ENCODE results near the gene ADRM1. TPM values are rescaled to one million over a fixed set of nuclear protein-coding genes. Genes with fewer than 3 reads are reported as not detected.

Gene ADRM1
- total RNA-seq, 1 donor from 2014 or later, result 52.3 TPM

GRCh38 chr20:62337558-62338293 is 34.9 kb downstream of the ADRM1 start:
- Mint-ChIP-seq H3K4me3 (no peak overlapping the region), H3K36me3 (peaks cover 5% of the 10 kb centered on the region), H3K9me3 (no peaks in the 10 kb centered on the region), H3K4me1 (no peaks in the 10 kb centered on the region), H3K27me3 (ENCODE audit: insufficient read depth, low read depth) (peaks cover 3% of the 10 kb centered on the region), H3K27ac (no peak overlapping the region)
- H4K20me1 ChIP-seq (ENCODE audit: low read depth), result no peaks in the 10 kb centered on the region
- no peak for DNase-seq (ENCODE audit: low spot score)
- H2AFZ ChIP-seq (replicated peaks), result no peak overlapping the region
- no peak for TF ChIP-seq CTCF (IDR thresholded peaks at IDR 0.05)
- no peak for TF ChIP-seq EZH2phosphoT487 (IDR thresholded peaks at IDR 0.05)
- no peak for TF ChIP-seq EZH2 (IDR thresholded peaks at IDR 0.05)
- H3K4me2 ChIP-seq, result no peak overlapping the region
- H3K4me3 ChIP-seq, result no peak overlapping the region
- H3K9me3 ChIP-seq (ENCODE audit: low read depth), result no peaks in the 10 kb centered on the region
- H3K4me1 ChIP-seq, result no peaks in the 10 kb centered on the region
- H3K79me2 ChIP-seq (ENCODE audit: low read depth), result no peaks in the 10 kb centered on the region
- no peaks in the 10 kb centered on the region for H3K36me3 ChIP-seq
- no peak overlapping the region for H3K9ac ChIP-seq
- no peak overlapping the region for H3K27ac ChIP-seq
- H3F3A ChIP-seq (ENCODE audit: low read depth), result peaks cover 4% of the 10 kb centered on the region
- H3K27me3 ChIP-seq, result no peaks in the 10 kb centered on the region

- Histone ChIP-seq H4K20me1 (ENCODE audit: low read depth) (no peaks in the 10 kb centered on the region), H3K27me3 (no peaks in the 10 kb centered on the region), H2AFZ (replicated peaks) (no peak overlapping the region), H3K4me3 (no peak overlapping the region), H3K4me1 (no peaks in the 10 kb centered on the region), H3K9ac (no peak overlapping the region), H3K4me2 (no peak overlapping the region), H3K9me3 (ENCODE audit: low read depth) (no peaks in the 10 kb centered on the region), H3K79me2 (ENCODE audit: low read depth) (no peaks in the 10 kb centered on the region), H3K27ac (no peak overlapping the region), H3K36me3 (no peaks in the 10 kb centered on the region), H3F3A (ENCODE audit: low read depth) (peaks cover 4% of the 10 kb centered on the region)
- Mint-ChIP-seq H3K27ac (no peak overlapping the region), H3K4me1 (no peaks in the 10 kb centered on the region), H3K27me3 (ENCODE audit: insufficient read depth, low read depth) (peaks cover 3% of the 10 kb centered on the region), H3K36me3 (peaks cover 5% of the 10 kb centered on the region), H3K4me3 (no peak overlapping the region), H3K9me3 (no peaks in the 10 kb centered on the region)
- TF ChIP-seq EZH2phosphoT487 (IDR thresholded peaks at IDR 0.05) (no peak), EZH2 (IDR thresholded peaks at IDR 0.05) (no peak), CTCF (IDR thresholded peaks at IDR 0.05) (no peak)
- DNase-seq (ENCODE audit: low spot score), result no peak
Measured at GRCh38 chr20:62338294-62338620, 35.5 kb downstream of the ADRM1 start.

- no peak overlapping the region for H3K4me3 Mint-ChIP-seq
- no peak for DNase-seq (ENCODE audit: low spot score)
- no peaks in the 10 kb centered on the region for H3K4me1 Mint-ChIP-seq
- TF ChIP-seq CTCF (IDR thresholded peaks at IDR 0.05), result no peak
- TF ChIP-seq EZH2 (IDR thresholded peaks at IDR 0.05), result no peak
- TF ChIP-seq EZH2phosphoT487 (IDR thresholded peaks at IDR 0.05), result no peak
- Histone ChIP-seq H3K4me3 (no peak overlapping the region), H3K4me2 (no peak overlapping the region), H3K27ac (no peak overlapping the region), H3K4me1 (no peaks in the 10 kb centered on the region), H3K9ac (no peak overlapping the region), H4K20me1 (ENCODE audit: low read depth) (no peaks in the 10 kb centered on the region), H3K9me3 (ENCODE audit: low read depth) (no peaks in the 10 kb centered on the region), H3K36me3 (no peaks in the 10 kb centered on the region), H3K79me2 (ENCODE audit: low read depth) (no peaks in the 10 kb centered on the region), H3F3A (ENCODE audit: low read depth) (peaks cover 4% of the 10 kb centered on the region), H2AFZ (replicated peaks) (no peak overlapping the region), H3K27me3 (no peaks in the 10 kb centered on the region)
- H3K36me3 Mint-ChIP-seq, result peaks cover 6% of the 10 kb centered on the region
- peaks cover 3% of the 10 kb centered on the region for H3K27me3 Mint-ChIP-seq (ENCODE audit: insufficient read depth, low read depth)
- H3K9me3 Mint-ChIP-seq, result no peaks in the 10 kb centered on the region
- H3K27ac Mint-ChIP-seq, result no peak overlapping the region
Measured at GRCh38 chr20:62339647-62340062, 36.9 kb downstream of the ADRM1 start.

Measured in neural progenitor cell (in vitro differentiated cells).